Transverse colon (tissue), 4 donors: ENCODE results near the gene LRRC74A. TPM values are rescaled to one million over a fixed set of nuclear protein-coding genes. Genes with fewer than 3 reads are reported as not detected.

Experiments used
- DNase-seq: peaks from one replicate; pipeline ENCODE4 v3.0.0-alpha.2; 2019
- H3K27ac ChIP-seq, 4 donors: fragments of 200-600 bp; sonication (generic); 2 replicates each; pipeline ENCODE4 v1.5.1; 2016 to 2018; ENCODE audit warnings: inconsistent platforms in 4 of 4
- H3K27me3 ChIP-seq: fragments of 200-600 bp; sonication (generic); 2 replicates; pipeline ENCODE4 v1.5.1; 2017; ENCODE audit warnings: inconsistent platforms
- H3K36me3 ChIP-seq, 4 donors: fragments of 200-600 bp; sonication (generic); 2 replicates each; pipeline ENCODE4 v1.5.1; 2017 to 2019; ENCODE audit warnings: inconsistent platforms in 4 of 4
- H3K4me1 ChIP-seq, 4 donors: fragments of 200-600 bp; sonication (generic); 2 replicates each; pipeline ENCODE4 v1.5.1; 2017 to 2020; ENCODE audit warnings: inconsistent platforms in 4 of 4
- H3K4me3 ChIP-seq, 4 donors: fragments of 200-600 bp; sonication (generic); 1 replicate in 1 of 4; 2 replicates in 3 of 4; pipeline versions ENCODE4 v1.5.1 to v1.6.1; 2017 to 2019; ENCODE audit warnings: inconsistent platforms in 4 of 4
- H3K9me3 ChIP-seq, 2 donors: fragments of 200-600 bp; sonication (generic); 2 replicates each; pipeline ENCODE4 v1.5.1; 2017 to 2019; ENCODE audit warnings: inconsistent platforms in 2 of 2
- EP300 ChIP-seq: sonication (generic); formaldehyde crosslinking; IDR thresholded peaks from one replicate; pipeline ENCODE4 v1.6.1; 2017; ENCODE audit warnings: antibody characterized with exemption, low read depth
- POLR2A ChIP-seq: fragments of 450-650 bp; IDR thresholded peaks from one replicate; pipeline ENCODE4 v1.6.1; 2016; ENCODE audit warnings: antibody characterized with exemption, mild to moderate bottlenecking, moderate library complexity
- POLR2AphosphoS5 ChIP-seq, 3 donors: sonication (generic); formaldehyde crosslinking; IDR thresholded peaks; one replicate each; pipeline ENCODE4 v1.6.1; 2016; ENCODE audit warnings: antibody characterized with exemption in 3 of 3
- WGBS, 2 donors: methylation state at CpG; one replicate each; pipeline ENCODE4 v1.1.5; 2018; ENCODE audit warnings: low coverage in 1 of 2; 5-methylcytosine and 5-hydroxymethylcytosine counted together
- in situ Hi-C, 4 donors: fragments of 200-750 bp; cut with MboI; loops; one replicate each; pipeline versions ENCODE4 v1.15.0 to v1.15.1; 2017; ENCODE audit warnings: low sequenced_read_pairs in 3 of 4, low pct_ligation_motif_present in 1 of 4, low pct_unique_long_range_greater_than_20kb in 1 of 4
- intact Hi-C: fragments of 100-400 bp; cut with DNase I; formaldehyde crosslinking; loops from one replicate; pipeline ENCODE4 v1.15.1; 2023; ENCODE audit warnings: low total_unique reads
- total RNA-seq, 4 donors: library from RNA; depleted of rRNA; stranded (reverse); fragments of >200 nt; gene quantifications; one replicate each; pipeline ENCODE4 v1.1.0, GENCODE V29; 2016
- TF ChIP-seq, protein P1 (sequence below), 5 experiments: fragments of 200-600 bp in 3 of 5; fragments of 450-650 bp in 2 of 5; sonication (generic) in 3 of 5; IDR thresholded peaks; 1 replicate in 2 of 5; 2 replicates in 3 of 5; pipeline ENCODE4 v1.5.1; 2016 to 2017; ENCODE audit warnings: antibody characterized with exemption in 5 of 5, inconsistent platforms in 3 of 5, mild to moderate bottlenecking in 2 of 5, moderate library complexity in 1 of 5

Gene LRRC74A
- total RNA-seq, 4 donors from 2014 or later = not detected

DNA sequence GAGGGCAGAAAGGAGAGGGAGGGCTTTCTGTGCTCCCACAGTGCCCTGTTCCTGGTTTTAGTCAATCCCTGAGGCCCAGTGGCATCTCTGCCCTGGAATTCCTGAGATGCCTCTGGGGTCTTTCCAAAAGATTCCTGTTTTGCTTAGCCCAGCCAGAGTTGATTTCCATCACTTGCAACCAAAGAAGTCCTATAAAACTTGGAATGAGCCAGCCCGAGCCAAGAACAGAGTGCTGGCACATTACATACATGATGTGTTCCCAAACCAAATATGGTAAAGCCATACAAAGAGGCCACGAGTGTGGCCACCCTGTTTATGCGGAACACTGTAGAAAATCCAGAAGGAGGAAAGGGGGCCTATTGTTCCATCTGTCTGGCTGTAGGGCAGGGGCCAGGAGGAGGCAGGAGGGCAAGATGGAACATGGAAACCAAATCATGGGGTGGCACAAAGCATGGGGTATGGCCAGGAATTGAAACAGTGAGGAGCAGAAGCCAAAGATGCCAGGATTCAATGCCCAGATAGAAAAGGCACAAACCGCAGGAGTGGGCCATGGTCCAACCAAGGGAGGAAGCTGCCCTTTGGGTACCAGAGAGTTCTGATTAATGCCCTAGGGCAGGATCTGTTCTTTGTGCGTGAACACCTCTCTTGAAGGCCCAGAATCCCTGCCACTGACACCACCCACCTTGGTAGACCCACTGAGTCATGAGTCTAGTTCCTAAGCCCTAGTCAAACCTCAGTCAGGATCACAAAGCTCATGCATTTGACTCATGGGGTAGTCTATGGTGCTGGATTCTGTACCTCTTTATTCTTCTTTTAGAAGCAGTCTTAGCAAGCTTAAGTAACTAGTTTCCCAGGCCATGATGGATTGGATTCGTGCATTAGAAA, 75.2 kb downstream of the LRRC74A start:
- Histone ChIP-seq H3K4me3 (no peak overlapping the region), H3K27ac (peak overlapping the region; percentile 71 to 89 (median 84)), H3K4me1 (peaks cover 19 to 41% (median 22%) of the 10 kb centered on the region in 4 donors), H3K9me3 (no peaks in the 10 kb centered on the region), H3K27me3 (no peaks in the 10 kb centered on the region), H3K36me3 (no peaks in the 10 kb centered on the region)
- WGBS, 2 donors = 42 to 64% methylated on average over 3 to 6 of the region's 6 CpGs
- peak in 1 of 3 donors; percentile 26 for TF ChIP-seq POLR2AphosphoS5 (IDR thresholded peaks at IDR 0.05)
- TF ChIP-seq EP300 = no peak
- in situ Hi-C loops (loop anchor here in 1 of 4 donors (25.0 kb wide), 1 partner anchor 411 kb away; the partner anchor contains the start of genes GSTZ1 and POMT2), intact Hi-C loops (no loop called here)
- no peak for DNase-seq

DNA sequence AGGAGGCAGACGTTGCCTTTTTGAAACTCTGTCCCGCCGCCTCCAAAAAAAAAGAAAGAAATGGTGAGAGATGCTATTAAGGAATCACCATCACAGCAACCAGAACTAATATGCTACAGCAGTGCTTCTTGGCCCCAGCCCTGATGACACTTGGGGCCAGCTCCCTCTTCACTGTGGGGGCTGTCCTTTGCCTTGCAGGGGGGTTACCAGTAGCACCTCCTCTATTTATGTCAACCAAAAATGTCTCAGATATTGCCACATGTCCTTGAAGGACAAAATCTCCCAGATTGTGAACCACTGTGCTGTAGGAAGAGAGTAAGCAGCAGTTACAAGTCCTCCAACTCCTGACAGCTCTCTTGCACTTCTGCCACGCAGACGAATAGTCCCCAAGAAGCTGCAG, 76.4 kb downstream of the LRRC74A start:
- Histone ChIP-seq H3K27me3 (no peaks in the 10 kb centered on the region), H3K36me3 (no peaks in the 10 kb centered on the region), H3K4me1 (peaks cover 19 to 41% (median 22%) of the 10 kb centered on the region in 4 donors), H3K4me3 (no peak overlapping the region), H3K27ac (peak overlapping the region; percentile 71 to 89 (median 84)), H3K9me3 (no peaks in the 10 kb centered on the region)
- intact Hi-C loops (no loop called here), in situ Hi-C loops (loop anchor here in 1 of 4 donors (25.0 kb wide), 1 partner anchor 410 kb away; the partner anchor contains the start of genes GSTZ1 and POMT2)
- DNase-seq = no peak
- WGBS, 2 donors = 71% methylated on average over 5 of the region's 5 CpGs; no CpG with 5 or more reads in 1 of the 2 donors
- TF ChIP-seq POLR2A (no peak), POLR2AphosphoS5 (IDR thresholded peaks at IDR 0.05) (no peak), EP300 (no peak)
- TF ChIP-seq, protein P1, sequence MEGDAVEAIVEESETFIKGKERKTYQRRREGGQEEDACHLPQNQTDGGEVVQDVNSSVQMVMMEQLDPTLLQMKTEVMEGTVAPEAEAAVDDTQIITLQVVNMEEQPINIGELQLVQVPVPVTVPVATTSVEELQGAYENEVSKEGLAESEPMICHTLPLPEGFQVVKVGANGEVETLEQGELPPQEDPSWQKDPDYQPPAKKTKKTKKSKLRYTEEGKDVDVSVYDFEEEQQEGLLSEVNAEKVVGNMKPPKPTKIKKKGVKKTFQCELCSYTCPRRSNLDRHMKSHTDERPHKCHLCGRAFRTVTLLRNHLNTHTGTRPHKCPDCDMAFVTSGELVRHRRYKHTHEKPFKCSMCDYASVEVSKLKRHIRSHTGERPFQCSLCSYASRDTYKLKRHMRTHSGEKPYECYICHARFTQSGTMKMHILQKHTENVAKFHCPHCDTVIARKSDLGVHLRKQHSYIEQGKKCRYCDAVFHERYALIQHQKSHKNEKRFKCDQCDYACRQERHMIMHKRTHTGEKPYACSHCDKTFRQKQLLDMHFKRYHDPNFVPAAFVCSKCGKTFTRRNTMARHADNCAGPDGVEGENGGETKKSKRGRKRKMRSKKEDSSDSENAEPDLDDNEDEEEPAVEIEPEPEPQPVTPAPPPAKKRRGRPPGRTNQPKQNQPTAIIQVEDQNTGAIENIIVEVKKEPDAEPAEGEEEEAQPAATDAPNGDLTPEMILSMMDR (IDR thresholded peaks at IDR 0.05) = no peak

DNA sequence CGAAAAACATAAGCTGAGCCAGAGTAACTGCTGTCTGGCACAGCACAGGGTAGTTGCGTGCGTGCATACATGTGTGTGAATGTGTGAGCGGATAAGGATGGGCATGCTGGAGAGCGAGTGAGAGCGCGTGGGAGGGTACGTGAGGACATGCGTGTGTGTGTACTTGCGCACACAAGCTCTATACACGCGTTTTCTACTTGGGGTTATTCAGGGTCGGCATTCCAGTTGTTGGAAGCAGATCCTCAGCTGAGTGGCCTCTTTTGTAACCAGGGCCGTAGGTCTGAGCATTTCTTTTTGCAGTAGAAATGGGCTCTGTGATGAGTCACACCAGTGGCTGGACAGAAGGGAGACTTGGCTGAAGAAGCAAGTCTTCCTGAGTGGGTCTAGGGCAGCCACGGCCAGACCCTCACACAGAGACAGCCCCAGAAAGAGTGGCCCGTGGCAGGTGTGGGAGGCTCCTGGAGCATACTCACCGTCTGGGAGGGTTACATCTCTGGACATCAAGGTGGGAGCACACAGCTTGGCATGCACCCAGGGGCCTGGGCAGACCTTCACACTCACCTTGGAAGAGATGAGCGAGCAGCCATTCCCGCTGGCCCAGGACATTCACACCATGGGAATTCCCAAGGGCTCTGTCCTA, 78.0 kb downstream of the LRRC74A start:
- 65 to 77% methylated on average over 4 to 19 of the region's 19 CpGs for WGBS, 2 donors
- H3K27me3 ChIP-seq = no peaks in the 10 kb centered on the region
- no peaks in the 10 kb centered on the region for H3K36me3 ChIP-seq
- H3K27ac ChIP-seq = peak overlapping the region; percentile 71 to 89 (median 84)
- peaks cover 19 to 43% (median 22%) of the 10 kb centered on the region in 4 donors for H3K4me1 ChIP-seq
- H3K4me3 ChIP-seq = no peak overlapping the region
- peak; percentile 77 for TF ChIP-seq EP300
- TF ChIP-seq POLR2AphosphoS5 (IDR thresholded peaks at IDR 0.05) = peak; percentile 64 to 84 (median 68)
- TF ChIP-seq POLR2A = no peak
- TF ChIP-seq, protein P1 (IDR thresholded peaks at IDR 0.05) = no peak
- no peaks in the 10 kb centered on the region for H3K9me3 ChIP-seq
- peak; percentile 32 for DNase-seq
- in situ Hi-C loops (loop anchor here in 1 of 4 donors (25.0 kb wide), 1 partner anchor 408 kb away; the partner anchor contains the start of genes GSTZ1 and POMT2), intact Hi-C loops (no loop called here)

DNA sequence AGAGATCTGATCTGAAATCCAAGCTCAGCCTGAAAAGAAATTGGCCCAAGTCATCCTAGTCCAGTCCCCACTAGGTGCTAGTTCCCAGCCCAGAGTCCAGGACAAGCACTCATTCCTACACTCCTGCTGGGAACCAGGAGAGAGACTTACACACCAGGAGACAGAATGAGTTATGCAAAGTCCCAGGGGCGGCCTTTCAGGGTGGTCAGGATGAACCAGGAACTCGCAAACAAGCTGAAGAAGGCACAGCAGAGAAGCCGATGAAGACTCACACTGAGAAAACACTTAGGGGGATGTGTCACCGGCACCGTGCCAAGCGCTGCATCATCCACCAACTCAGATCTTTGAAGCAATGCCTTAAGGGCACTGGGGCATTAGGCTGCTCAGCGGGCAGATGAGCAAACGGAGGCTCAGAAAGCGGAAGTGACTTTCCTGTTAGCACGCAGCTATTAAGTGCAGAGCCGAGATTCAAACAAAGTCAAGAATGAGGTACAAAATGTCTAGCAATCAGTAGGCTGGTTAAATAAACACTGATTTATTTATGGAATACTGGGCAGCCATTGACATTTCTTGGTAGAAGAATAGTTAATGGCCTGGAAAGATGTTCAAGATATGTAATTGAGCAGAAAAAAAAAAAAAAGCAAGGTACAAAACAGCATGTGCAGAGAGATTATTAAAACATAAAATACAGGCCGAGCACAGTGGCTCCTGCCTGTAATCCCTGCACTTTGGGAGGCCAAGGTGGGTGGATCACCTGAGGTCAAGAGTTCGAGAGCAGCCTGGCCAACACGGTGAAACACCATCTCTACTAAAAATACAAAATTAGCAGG, 78.7 kb downstream of the LRRC74A start:
- Histone ChIP-seq H3K4me1 (peaks cover 19 to 44% (median 22%) of the 10 kb centered on the region in 4 donors), H3K4me3 (no peak overlapping the region), H3K27ac (peak overlapping the region; percentile 71 to 89 (median 84)), H3K27me3 (no peaks in the 10 kb centered on the region), H3K9me3 (no peaks in the 10 kb centered on the region), H3K36me3 (no peaks in the 10 kb centered on the region)
- intact Hi-C loops = no loop called here
- in situ Hi-C loops = loop anchor here in 1 of 4 donors (25.0 kb wide), 1 partner anchor 407 kb away; the partner anchor contains the start of genes GSTZ1 and POMT2
- 36% methylated on average over 13 to 14 of the region's 14 CpGs for WGBS, 2 donors
- peak; percentile 61 for DNase-seq
- TF ChIP-seq POLR2AphosphoS5 (IDR thresholded peaks at IDR 0.05) = peak in 2 of 3 donors; percentile 6 to 24
- TF ChIP-seq, protein P1 (IDR thresholded peaks at IDR 0.05) = no peak
